ENCODE results near the gene SH2D2A. TPM values are rescaled to one million over a fixed set of nuclear protein-coding genes. Genes with fewer than 3 reads are reported as not detected.

The SH2D2A gene
- total RNA-seq, 2 experiments from 2014 or later, result 134 to 138 TPM

GRCh38 chr1:156815961-156816422, 656 bp downstream of the SH2D2A start:
- peaks cover 54% of the 10 kb centered on the region for H3K36me3 Mint-ChIP-seq (ENCODE audit: low read depth)
- CTCF ChIA-PET, result interaction anchor here (1.2 to 3.0 kb wide), 8 partner anchors 20 to 90 kb away, joined by 3 to 13 read pairs (median 4); no protein-coding TSS in a partner anchor

GRCh38 chr1:156815307-156815826, 1.3 kb downstream of the SH2D2A start:
- peaks cover 55% of the 10 kb centered on the region for H3K4me1 Mint-ChIP-seq (ENCODE audit: low read depth)
- peaks cover 56% of the 10 kb centered on the region for H3K36me3 Mint-ChIP-seq (ENCODE audit: low read depth)
- intact Hi-C loops (cut with micrococcal nuclease), result loop anchor here (1.0 to 5.0 kb wide), 2 partner anchors 45 to 322 kb away; partner anchors contain the start of genes ETV3 and NTRK1
- DNase-seq, result no peak
- peak overlapping the region; percentile 93 for H3K4me3 Mint-ChIP-seq
- CTCF ChIA-PET, result interaction anchor here (1.2 to 2.9 kb wide), 7 partner anchors 20 to 89 kb away, joined by 3 to 18 read pairs (median 4); partner anchors contain the start of genes INSRR and NTRK1
- H3K27me3 Mint-ChIP-seq (ENCODE audit: low read depth), result no peaks in the 10 kb centered on the region
- no peaks in the 10 kb centered on the region for H3K9me3 Mint-ChIP-seq
- peak overlapping the region; percentile 100 for H3K27ac Mint-ChIP-seq

More at GRCh38 chr1:156815961-156816422, 656 bp downstream of the SH2D2A start:
- intact Hi-C loops (cut with micrococcal nuclease), result loop anchor here (1.0 to 5.0 kb wide), 9 partner anchors 9 to 321 kb away; partner anchors contain the start of genes ETV3, HDGF, ISG20L2 and METTL25B
- Mint-ChIP-seq H3K27ac (peak overlapping the region; percentile 100), H3K4me1 (ENCODE audit: low read depth) (peaks cover 52% of the 10 kb centered on the region), H3K9me3 (no peaks in the 10 kb centered on the region), H3K4me3 (peak overlapping the region; percentile 93), H3K27me3 (ENCODE audit: low read depth) (no peaks in the 10 kb centered on the region)
- no peak for DNase-seq

DNA sequence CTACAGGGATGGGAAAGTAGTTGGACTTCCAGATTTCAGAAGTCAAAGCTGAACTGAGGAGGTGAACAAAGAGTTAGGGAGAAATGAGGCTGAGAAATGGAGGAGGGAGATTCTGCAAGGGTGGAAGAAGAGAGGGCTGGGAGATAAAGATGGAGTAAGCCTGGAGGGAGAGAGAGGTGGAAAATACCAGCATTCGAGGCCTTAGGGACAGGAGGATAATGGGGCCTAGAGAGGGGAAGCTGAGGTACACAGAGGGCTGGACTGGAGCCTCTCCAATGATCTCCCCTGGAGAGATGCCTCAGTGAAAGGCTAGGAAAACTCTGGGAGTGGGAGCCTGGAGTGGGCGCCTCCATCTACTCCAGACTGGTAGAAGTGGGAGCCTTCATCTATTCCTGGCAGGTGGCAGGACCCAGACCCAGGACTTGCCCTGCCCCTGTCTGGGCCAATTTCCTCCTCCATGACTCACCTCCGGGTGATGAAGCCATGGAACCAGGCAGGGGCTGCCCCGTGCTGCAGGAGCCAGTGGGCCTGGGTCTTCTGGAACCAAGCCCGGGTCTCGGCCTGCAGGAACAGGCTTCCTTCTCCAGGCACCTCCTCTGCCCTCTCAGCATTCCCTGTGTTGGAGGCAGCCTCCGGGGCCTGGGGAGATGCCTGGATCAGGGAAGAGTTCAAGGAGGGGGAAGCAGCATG, 1.9 kb downstream of the SH2D2A start:
- Mint-ChIP-seq H3K27ac (peak overlapping the region; percentile 100), H3K4me1 (ENCODE audit: low read depth) (peaks cover 56% of the 10 kb centered on the region), H3K36me3 (ENCODE audit: low read depth) (peaks cover 60% of the 10 kb centered on the region), H3K9me3 (no peaks in the 10 kb centered on the region), H3K27me3 (ENCODE audit: low read depth) (no peaks in the 10 kb centered on the region), H3K4me3 (peak overlapping the region; percentile 93)
- CTCF ChIA-PET, result interaction anchor here (0.7 to 3.4 kb wide), 12 partner anchors 8 to 125 kb away, joined by 3 to 18 read pairs (median 4); partner anchors contain the start of genes INSRR and NTRK1
- peak; percentile 77 for DNase-seq
- intact Hi-C loops (cut with micrococcal nuclease), result loop anchor here (1.0 to 5.0 kb wide), 2 partner anchors 46 to 323 kb away; partner anchors contain the start of genes ETV3 and NTRK1

GRCh38 chr1:156813750-156814570, 2.7 kb downstream of the SH2D2A start:
- Mint-ChIP-seq H3K36me3 (ENCODE audit: low read depth) (peaks cover 66% of the 10 kb centered on the region), H3K27ac (peak overlapping the region; percentile 100), H3K4me3 (peak overlapping the region; percentile 93), H3K9me3 (no peaks in the 10 kb centered on the region), H3K27me3 (ENCODE audit: low read depth) (no peaks in the 10 kb centered on the region), H3K4me1 (ENCODE audit: low read depth) (peaks cover 62% of the 10 kb centered on the region)
- intact Hi-C loops (cut with micrococcal nuclease), result no loop called here
- DNase-seq, result peak; percentile 77
- CTCF ChIA-PET, result interaction anchor here (0.7 to 3.4 kb wide), 12 partner anchors 8 to 124 kb away, joined by 3 to 18 read pairs (median 4); partner anchors contain the start of genes INSRR and NTRK1

DNA sequence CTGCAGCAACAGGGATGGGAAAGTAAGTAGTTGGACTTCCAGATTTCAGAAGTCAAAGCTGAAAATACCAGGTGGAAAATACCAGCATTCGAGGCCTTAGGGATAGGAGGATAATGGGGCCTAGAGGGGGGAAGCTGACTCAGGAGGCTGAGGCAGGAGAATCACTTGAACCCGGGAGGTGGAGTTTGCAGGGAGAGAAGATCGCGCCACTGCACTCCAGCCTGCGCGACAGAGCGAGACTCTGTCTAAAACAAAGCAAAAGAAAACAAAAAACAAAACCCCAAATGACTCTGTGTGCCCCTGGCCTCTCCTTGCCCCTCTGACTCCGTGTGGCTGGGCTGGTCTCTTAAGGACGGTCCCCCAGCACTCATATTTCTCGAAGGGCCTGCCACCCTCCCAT, 3.4 kb downstream of the SH2D2A start:
- H3K27me3 Mint-ChIP-seq (ENCODE audit: low read depth), result no peaks in the 10 kb centered on the region

DNA sequence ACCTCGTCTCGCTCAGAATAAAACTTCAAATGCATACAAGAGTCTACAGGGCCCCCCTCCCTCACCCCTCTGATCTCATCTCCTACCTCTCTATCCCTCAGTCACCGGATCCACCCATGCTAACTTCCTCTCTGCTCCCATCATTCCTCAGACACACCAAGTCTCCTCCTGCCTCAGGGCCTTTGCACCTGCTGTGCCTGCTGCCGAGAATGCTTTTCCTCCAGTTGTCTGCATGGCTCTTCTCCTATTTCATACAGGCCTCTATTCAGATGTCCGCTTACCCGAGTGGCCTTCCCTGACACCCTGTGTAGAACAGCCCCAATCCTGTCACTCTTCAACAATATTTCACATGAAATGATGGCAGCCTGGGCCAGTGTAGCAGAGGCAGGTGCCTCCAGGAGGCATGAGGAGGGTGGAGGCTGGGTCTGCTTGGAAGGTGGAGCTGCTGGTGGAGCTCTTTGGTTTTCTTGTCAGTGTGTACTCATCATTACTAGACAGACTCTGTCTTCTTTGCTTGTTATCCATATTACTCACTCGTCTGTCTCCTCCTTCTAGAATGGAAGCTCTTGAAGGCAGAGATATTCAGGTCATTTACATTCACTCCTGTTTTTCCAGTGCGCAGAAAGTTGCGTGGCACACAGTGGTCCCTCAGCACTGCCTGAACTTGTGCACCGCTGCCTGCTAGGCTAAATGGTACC, 4.2 kb downstream of the SH2D2A start:
- H3K36me3 Mint-ChIP-seq (ENCODE audit: low read depth), result peaks cover 81% of the 10 kb centered on the region
- H3K27me3 Mint-ChIP-seq (ENCODE audit: low read depth), result no peaks in the 10 kb centered on the region
- H3K4me1 Mint-ChIP-seq (ENCODE audit: low read depth), result peaks cover 74% of the 10 kb centered on the region
- H3K27ac Mint-ChIP-seq, result peak overlapping the region; percentile 100
- intact Hi-C loops (cut with micrococcal nuclease), result no loop called here
- peak overlapping the region; percentile 93 for H3K4me3 Mint-ChIP-seq
- CTCF ChIA-PET, result interaction anchor here (0.6 to 3.4 kb wide), 6 partner anchors 10 to 78 kb away, joined by 3 to 9 read pairs (median 4); no protein-coding TSS in a partner anchor
- H3K9me3 Mint-ChIP-seq, result no peaks in the 10 kb centered on the region
- no peak for DNase-seq

More for the DNA sequence above, 3.4 kb downstream of the SH2D2A start:
- no peak for DNase-seq
- Mint-ChIP-seq H3K36me3 (ENCODE audit: low read depth) (peaks cover 73% of the 10 kb centered on the region), H3K27ac (peak overlapping the region; percentile 100), H3K9me3 (no peaks in the 10 kb centered on the region), H3K4me3 (peak overlapping the region; percentile 93), H3K4me1 (ENCODE audit: low read depth) (peaks cover 68% of the 10 kb centered on the region)
- intact Hi-C loops (cut with micrococcal nuclease), result no loop called here
- CTCF ChIA-PET, result interaction anchor here (0.9 to 3.4 kb wide), 12 partner anchors 8 to 123 kb away, joined by 3 to 18 read pairs (median 4); partner anchors contain the start of genes INSRR and NTRK1

DNA sequence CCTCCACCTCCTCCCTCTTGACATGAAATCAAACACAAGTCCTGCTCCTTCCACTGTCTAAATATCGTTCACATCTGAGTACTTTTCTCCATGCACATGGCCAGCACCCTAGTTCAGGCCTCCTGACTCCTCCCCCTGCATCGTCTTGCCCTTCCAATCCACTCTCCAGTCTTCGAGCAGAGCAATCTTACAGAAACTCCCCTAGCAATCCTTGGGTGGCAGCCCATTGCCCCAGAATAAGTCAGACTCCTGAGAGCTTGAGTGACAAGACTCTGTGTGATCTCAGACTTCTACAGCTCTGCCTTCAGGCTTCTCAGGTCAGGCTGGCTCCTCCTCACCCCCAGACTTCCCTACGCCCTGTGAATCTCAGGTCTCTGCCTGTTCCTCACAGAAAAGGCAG, 5.5 kb downstream of the SH2D2A start:
- H3K4me1 Mint-ChIP-seq (ENCODE audit: low read depth), result peaks cover 73% of the 10 kb centered on the region
- peak overlapping the region; percentile 17 for H3K4me3 Mint-ChIP-seq
- no peaks in the 10 kb centered on the region for H3K9me3 Mint-ChIP-seq
- H3K27ac Mint-ChIP-seq, result peak overlapping the region; percentile 28
- H3K27me3 Mint-ChIP-seq (ENCODE audit: low read depth), result no peaks in the 10 kb centered on the region
- intact Hi-C loops (cut with micrococcal nuclease), result no loop called here
- no peak for DNase-seq
- H3K36me3 Mint-ChIP-seq (ENCODE audit: low read depth), result peaks cover 87% of the 10 kb centered on the region
- CTCF ChIA-PET, result interaction anchor here (0.6 kb wide), 1 partner anchor 14 kb away, joined by 3 read pairs; no protein-coding TSS in a partner anchor

DNA sequence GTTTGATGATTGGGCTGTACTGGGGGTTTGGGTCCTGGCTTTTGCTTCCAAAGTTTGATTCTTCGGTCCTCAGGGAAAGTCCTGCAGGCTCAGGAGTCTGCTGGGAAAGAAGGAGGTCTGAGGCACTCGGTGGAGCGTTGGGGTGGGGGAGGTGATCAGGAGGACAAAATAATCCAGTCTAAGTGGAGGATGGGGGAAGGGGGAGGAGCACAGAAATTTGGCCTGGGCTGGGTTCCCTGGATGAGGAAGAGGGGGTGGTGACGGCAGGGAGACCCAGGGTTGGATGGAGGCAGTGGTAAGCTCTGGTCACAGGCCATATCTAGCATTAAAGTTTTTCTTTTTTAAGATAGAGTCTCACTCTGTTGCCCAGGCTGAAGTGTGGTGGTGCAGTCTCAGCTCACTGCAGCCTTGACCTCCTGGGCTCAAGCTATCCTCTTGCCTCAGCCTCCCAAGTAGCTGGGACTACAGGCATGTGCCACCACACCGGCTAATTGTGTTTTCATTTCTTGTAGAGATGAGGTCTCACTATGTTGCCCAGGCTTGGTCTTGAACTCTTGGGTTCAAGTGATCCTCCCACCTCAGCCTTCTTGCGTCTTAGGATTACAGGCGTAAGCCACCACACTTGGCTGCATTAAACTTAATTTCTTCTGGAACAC, 6.8 kb downstream of the SH2D2A start:
- Mint-ChIP-seq H3K9me3 (no peaks in the 10 kb centered on the region), H3K36me3 (ENCODE audit: low read depth) (peaks cover 80% of the 10 kb centered on the region), H3K27me3 (ENCODE audit: low read depth) (no peaks in the 10 kb centered on the region), H3K27ac (no peak overlapping the region), H3K4me3 (no peak overlapping the region), H3K4me1 (ENCODE audit: low read depth) (peaks cover 67% of the 10 kb centered on the region)
- no peak for DNase-seq
- CTCF ChIA-PET, result interaction anchor here (0.8 to 1.3 kb wide), 2 partner anchors 50 to 84 kb away, joined by 3 to 4 read pairs; partner anchors contain the start of gene INSRR
- intact Hi-C loops (cut with micrococcal nuclease), result no loop called here

- Mint-ChIP-seq H3K36me3 (ENCODE audit: low read depth) (peaks cover 75% of the 10 kb centered on the region), H3K27me3 (ENCODE audit: low read depth) (no peaks in the 10 kb centered on the region), H3K9me3 (no peaks in the 10 kb centered on the region), H3K4me3 (no peak overlapping the region), H3K27ac (peak overlapping the region; percentile 16), H3K4me1 (ENCODE audit: low read depth) (peaks cover 62% of the 10 kb centered on the region)
- CTCF ChIA-PET, result interaction anchor here (1.3 to 3.0 kb wide), 2 partner anchors 11 to 50 kb away, joined by 4 to 14 read pairs; partner anchors contain the start of gene INSRR
- intact Hi-C loops (cut with micrococcal nuclease), result no loop called here
- no peak for DNase-seq
Measured at GRCh38 chr1:156809281-156809680, 7.4 kb downstream of the SH2D2A start.

GRCh38 chr1:156808186-156809030, 8.2 kb downstream of the SH2D2A start:
- Mint-ChIP-seq H3K27ac (peak overlapping the region; percentile 92), H3K9me3 (no peaks in the 10 kb centered on the region), H3K36me3 (ENCODE audit: low read depth) (peaks cover 66% of the 10 kb centered on the region)

More at GRCh38 chr1:156808186-156809030, 8.2 kb downstream of the SH2D2A start:
- intact Hi-C loops (cut with micrococcal nuclease), result no loop called here
- CTCF ChIA-PET, result interaction anchor here (0.9 to 3.0 kb wide), 6 partner anchors 10 to 82 kb away, joined by 3 to 15 read pairs (median 6); partner anchors contain the start of gene NTRK1
- no peak for DNase-seq
- Mint-ChIP-seq H3K4me3 (no peak overlapping the region), H3K4me1 (ENCODE audit: low read depth) (peaks cover 58% of the 10 kb centered on the region), H3K27me3 (ENCODE audit: low read depth) (no peaks in the 10 kb centered on the region)

All from activated naive CD4-positive, alpha-beta T cell treated with anti-CD3 and anti-CD28 coated beads for 36 hours (primary cell).